Memory B cell (primary cell): ENCODE data around the gene ATP13A2.

ENCODE experiments used
- ATAC-seq: fragments of 150-1000 bp; cut with Tn5 transposase; 2 replicates; pipeline ENCODE4 v1.10.0; 2021; ENCODE audit warnings: low read depth, mild to moderate bottlenecking, moderate library complexity
- DNase-seq, 2 donors: peaks; one replicate each; pipeline ENCODE4 v3.0.0; 2022; ENCODE audit warnings: low spot score in 2 of 2
- H3K27ac Mint-ChIP-seq: one replicate; pipeline ENCODE4 v1.8.0; 2022; ENCODE audit warnings: mild to moderate bottlenecking, moderate library complexity, mixed read lengths
- H3K27me3 Mint-ChIP-seq: one replicate; pipeline ENCODE4 v1.8.0; 2022; ENCODE audit warnings: mixed read lengths
- H3K36me3 Mint-ChIP-seq: one replicate; pipeline ENCODE4 v1.8.0; 2022; ENCODE audit warnings: mild to moderate bottlenecking, mixed read lengths
- H3K4me1 Mint-ChIP-seq: one replicate; pipeline ENCODE4 v1.8.0; 2022; ENCODE audit warnings: mixed read lengths
- H3K4me3 Mint-ChIP-seq: one replicate; pipeline ENCODE4 v1.8.0; 2022; ENCODE audit warnings: mild to moderate bottlenecking, moderate library complexity, mixed read lengths
- H3K9me3 Mint-ChIP-seq: one replicate; pipeline ENCODE4 v1.8.0; 2022; ENCODE audit warnings: mixed read lengths

ATP13A2 gene

GRCh38 chr1:17002524-17002902 is 9.2 kb downstream of the ATP13A2 start:
- H3K4me3 Mint-ChIP-seq = no peak overlapping the region
- peaks cover 2% of the 10 kb centered on the region for H3K4me1 Mint-ChIP-seq
- DNase-seq = no peak
- H3K36me3 Mint-ChIP-seq = peaks cover 25% of the 10 kb centered on the region
- ATAC-seq = no peak
- H3K27me3 Mint-ChIP-seq = no peaks in the 10 kb centered on the region
- no peak overlapping the region for H3K27ac Mint-ChIP-seq
- H3K9me3 Mint-ChIP-seq = no peaks in the 10 kb centered on the region

GRCh38 chr1:17001760-17002523 is 9.8 kb downstream of the ATP13A2 start:
- no peaks in the 10 kb centered on the region for H3K27me3 Mint-ChIP-seq
- no peak overlapping the region for H3K4me3 Mint-ChIP-seq
- H3K36me3 Mint-ChIP-seq = peaks cover 25% of the 10 kb centered on the region
- H3K27ac Mint-ChIP-seq = no peak overlapping the region
- peaks cover 2% of the 10 kb centered on the region for H3K4me1 Mint-ChIP-seq
- no peak for ATAC-seq
- no peaks in the 10 kb centered on the region for H3K9me3 Mint-ChIP-seq
- DNase-seq = no peak

GRCh38 chr1:16999863-17000262 is 11.9 kb downstream of the ATP13A2 start:
- Mint-ChIP-seq H3K36me3 (peaks cover 35% of the 10 kb centered on the region), H3K27me3 (no peaks in the 10 kb centered on the region), H3K27ac (no peak overlapping the region), H3K4me1 (peaks cover 2% of the 10 kb centered on the region), H3K4me3 (no peak overlapping the region), H3K9me3 (no peaks in the 10 kb centered on the region)
- DNase-seq (no peak), ATAC-seq (no peak)

GRCh38 chr1:16998589-16998988 is 13.1 kb downstream of the ATP13A2 start:
- Mint-ChIP-seq H3K27ac (no peak overlapping the region), H3K27me3 (no peaks in the 10 kb centered on the region), H3K36me3 (peaks cover 29% of the 10 kb centered on the region), H3K4me3 (no peak overlapping the region), H3K4me1 (no peaks in the 10 kb centered on the region), H3K9me3 (no peaks in the 10 kb centered on the region)
- ATAC-seq (no peak), DNase-seq (no peak)

GRCh38 chr1:16996845-16997244 is 14.9 kb downstream of the ATP13A2 start:
- Mint-ChIP-seq H3K36me3 (peaks cover 24% of the 10 kb centered on the region), H3K4me1 (no peaks in the 10 kb centered on the region), H3K27ac (no peak overlapping the region), H3K27me3 (no peaks in the 10 kb centered on the region), H3K4me3 (no peak overlapping the region), H3K9me3 (no peaks in the 10 kb centered on the region)
- ATAC-seq (no peak), DNase-seq (no peak)

- H3K4me1 Mint-ChIP-seq = no peaks in the 10 kb centered on the region
- no peak overlapping the region for H3K27ac Mint-ChIP-seq
- H3K36me3 Mint-ChIP-seq = peaks cover 22% of the 10 kb centered on the region
- no peaks in the 10 kb centered on the region for H3K27me3 Mint-ChIP-seq
- H3K4me3 Mint-ChIP-seq = no peak overlapping the region
- ATAC-seq (no peak), DNase-seq (no peak)
- H3K9me3 Mint-ChIP-seq = no peaks in the 10 kb centered on the region
Observed at GRCh38 chr1:16993521-16994038, 18.1 kb downstream of the ATP13A2 start.

GRCh38 chr1:16992675-16993074 is 19.1 kb downstream of the ATP13A2 start:
- no peaks in the 10 kb centered on the region for H3K4me1 Mint-ChIP-seq
- H3K36me3 Mint-ChIP-seq = peaks cover 23% of the 10 kb centered on the region
- DNase-seq (no peak), ATAC-seq (no peak)
- H3K9me3 Mint-ChIP-seq = no peaks in the 10 kb centered on the region
- no peaks in the 10 kb centered on the region for H3K27me3 Mint-ChIP-seq
- no peak overlapping the region for H3K4me3 Mint-ChIP-seq
- no peak overlapping the region for H3K27ac Mint-ChIP-seq

- no peaks in the 10 kb centered on the region for H3K27me3 Mint-ChIP-seq
- no peaks in the 10 kb centered on the region for H3K9me3 Mint-ChIP-seq
- H3K4me1 Mint-ChIP-seq = no peaks in the 10 kb centered on the region
- no peak overlapping the region for H3K27ac Mint-ChIP-seq
- H3K4me3 Mint-ChIP-seq = no peak overlapping the region
- peaks cover 27% of the 10 kb centered on the region for H3K36me3 Mint-ChIP-seq
- ATAC-seq = no peak
- DNase-seq = no peak
Observed at GRCh38 chr1:16992102-16992501, 19.6 kb downstream of the ATP13A2 start.

- no peaks in the 10 kb centered on the region for H3K9me3 Mint-ChIP-seq
Observed at GRCh38 chr1:16991571-16991970, 20.2 kb downstream of the ATP13A2 start.

GRCh38 chr1:16989676-16990391 is 21.9 kb downstream of the ATP13A2 start:
- Mint-ChIP-seq H3K9me3 (no peaks in the 10 kb centered on the region), H3K4me1 (no peaks in the 10 kb centered on the region), H3K27me3 (peaks cover 2% of the 10 kb centered on the region), H3K4me3 (no peak overlapping the region), H3K27ac (no peak overlapping the region), H3K36me3 (peaks cover 27% of the 10 kb centered on the region)
- DNase-seq = no peak
- ATAC-seq = no peak

More at GRCh38 chr1:16991571-16991970, 20.2 kb downstream of the ATP13A2 start:
- DNase-seq (no peak), ATAC-seq (no peak)
- Mint-ChIP-seq H3K27me3 (no peaks in the 10 kb centered on the region), H3K4me3 (no peak overlapping the region), H3K36me3 (peaks cover 30% of the 10 kb centered on the region), H3K4me1 (no peaks in the 10 kb centered on the region), H3K27ac (no peak overlapping the region)

- H3K27me3 Mint-ChIP-seq = peaks cover 5% of the 10 kb centered on the region
- ATAC-seq (no peak), DNase-seq (no peak)
- H3K4me3 Mint-ChIP-seq = no peak overlapping the region
- no peaks in the 10 kb centered on the region for H3K9me3 Mint-ChIP-seq
- H3K36me3 Mint-ChIP-seq = peaks cover 26% of the 10 kb centered on the region
- H3K4me1 Mint-ChIP-seq = no peaks in the 10 kb centered on the region
- no peak overlapping the region for H3K27ac Mint-ChIP-seq
Observed at GRCh38 chr1:16988210-16988609, 23.5 kb downstream of the ATP13A2 start.

GRCh38 chr1:16986962-16987361 is 24.8 kb downstream of the ATP13A2 start:
- H3K4me1 Mint-ChIP-seq = no peaks in the 10 kb centered on the region
- H3K27ac Mint-ChIP-seq = no peak overlapping the region
- no peak for DNase-seq
- peaks cover 6% of the 10 kb centered on the region for H3K27me3 Mint-ChIP-seq
- ATAC-seq = no peak
- no peaks in the 10 kb centered on the region for H3K9me3 Mint-ChIP-seq
- H3K4me3 Mint-ChIP-seq = no peak overlapping the region
- peaks cover 26% of the 10 kb centered on the region for H3K36me3 Mint-ChIP-seq

- Mint-ChIP-seq H3K36me3 (peaks cover 26% of the 10 kb centered on the region), H3K27ac (no peak overlapping the region), H3K4me1 (no peaks in the 10 kb centered on the region), H3K9me3 (no peaks in the 10 kb centered on the region), H3K27me3 (peaks cover 6% of the 10 kb centered on the region), H3K4me3 (no peak overlapping the region)
- no peak for DNase-seq
- no peak for ATAC-seq
Observed at GRCh38 chr1:16986560-16986959, 25.2 kb downstream of the ATP13A2 start.

GRCh38 chr1:16986113-16986512 is 25.6 kb downstream of the ATP13A2 start:
- DNase-seq (no peak), ATAC-seq (no peak)
- H3K4me3 Mint-ChIP-seq = no peak overlapping the region
- peaks cover 10% of the 10 kb centered on the region for H3K27me3 Mint-ChIP-seq
- H3K27ac Mint-ChIP-seq = no peak overlapping the region
- H3K9me3 Mint-ChIP-seq = no peaks in the 10 kb centered on the region
- peaks cover 23% of the 10 kb centered on the region for H3K36me3 Mint-ChIP-seq
- H3K4me1 Mint-ChIP-seq = peaks cover 3% of the 10 kb centered on the region
